Placental epithelial cell (primary cell): Measurements from ENCODE around the gene CT45A6. TPM values are rescaled to one million over a fixed set of nuclear protein-coding genes. Genes with fewer than 3 reads are reported as not detected.

Experiments
- total RNA-seq: library from RNA; depleted of rRNA; stranded (reverse); fragments of >200 nt; gene quantifications from 2 replicates; pipeline ENCODE4 v1.2.3, GENCODE V29; 2012

CT45A6 gene
- total RNA-seq, result not detected in 2 replicates

GRCh38 chrX:135802687-135803086 lies at the start of gene CT45A6:
Gene CT45A6, minus strand, starts transcription at chrX:135802787. Its CDS starts 3,794 bp downstream, at chrX:135798993.

DNA sequence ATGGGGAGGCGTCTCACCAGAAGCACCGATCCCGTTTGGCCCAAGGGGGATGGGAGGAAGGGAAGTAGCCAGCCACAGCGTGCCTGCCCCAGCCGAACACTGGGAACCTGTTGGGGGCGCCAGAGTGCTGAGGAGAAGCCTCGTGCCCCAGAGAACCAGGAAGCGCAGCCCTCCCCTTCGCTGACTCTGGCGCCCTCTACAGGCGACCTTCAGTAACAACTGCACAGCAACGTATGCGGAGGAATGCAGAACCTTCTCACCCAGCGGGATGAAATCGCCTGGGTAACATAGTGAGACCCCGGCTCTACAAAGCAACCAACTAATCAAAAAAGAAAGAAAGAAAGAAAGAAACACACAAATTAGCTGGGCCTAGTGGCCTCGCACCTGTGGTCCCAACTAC lies 34.6 kb upstream of the CT45A6 start, which contains the start of gene CT45A7:
TSS of gene CT45A7 (minus strand) at position 101 of the 400 bp plus-strand sequence. CDS start 3,747 bp downstream, outside the sequence.

GRCh38 chrX:135819912-135820311 lies 17.3 kb upstream of the CT45A6 start, which contains the start of gene CT45A2:
Gene CT45A2, minus strand, starts transcription at chrX:135820012. Its CDS starts 3,747 bp downstream, at chrX:135816265.

GRCh38 chrX:135785403-135785802 lies 17.2 kb downstream of the CT45A6 start, which contains the start of gene CT45A5:
Gene CT45A5, minus strand, starts transcription at chrX:135785503. Its CDS starts 3,774 bp downstream, at chrX:135781729.

DNA sequence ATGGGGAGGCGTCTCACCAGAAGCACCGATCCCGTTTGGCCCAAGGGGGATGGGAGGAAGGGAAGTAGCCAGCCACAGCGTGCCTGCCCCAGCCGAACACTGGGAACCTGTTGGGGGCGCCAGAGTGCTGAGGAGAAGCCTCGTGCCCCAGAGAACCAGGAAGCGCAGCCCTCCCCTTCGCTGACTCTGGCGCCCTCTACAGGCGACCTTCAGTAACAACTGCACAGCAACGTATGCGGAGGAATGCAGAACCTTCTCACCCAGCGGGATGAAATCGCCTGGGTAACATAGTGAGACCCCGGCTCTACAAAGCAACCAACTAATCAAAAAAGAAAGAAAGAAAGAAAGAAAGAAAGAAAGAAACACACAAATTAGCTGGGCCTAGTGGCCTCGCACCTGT lies 34.5 kb downstream of the CT45A6 start, which contains the start of gene CT45A3:
TSS of gene CT45A3 (minus strand) at position 101 of the 400 bp plus-strand sequence. CDS start 3,747 bp downstream, outside the sequence.

Other genes starting within 250 kb of the CT45A6 start
- not detected in 2 replicates for gene CT45A1, start 89.1 kb downstream of the CT45A6 start, total RNA-seq
- gene CT45A3, start 34.6 kb downstream of the CT45A6 start, total RNA-seq, result not detected in 2 replicates
- gene CT45A5, start 17.3 kb downstream of the CT45A6 start, total RNA-seq, result not detected in 2 replicates
- gene CT45A2, start 17.2 kb upstream of the CT45A6 start, total RNA-seq, result not detected in 2 replicates
- not detected in 2 replicates for gene CT45A7, start 34.5 kb upstream of the CT45A6 start, total RNA-seq
- gene CT45A8, start 51.8 kb upstream of the CT45A6 start, total RNA-seq, result not detected in 2 replicates
- gene CT45A9, start 69.0 kb upstream of the CT45A6 start, total RNA-seq, result not detected in 2 replicates
- gene CT45A10, start 90.7 kb upstream of the CT45A6 start, total RNA-seq, result not detected in 2 replicates
- not detected in 2 replicates for gene SAGE1, start 90.9 kb upstream of the CT45A6 start, total RNA-seq
- 14.1 and 21.1 TPM in 2 replicates for gene MMGT1, start 171.2 kb upstream of the CT45A6 start, total RNA-seq
- gene SLC9A6, start 182.6 kb upstream of the CT45A6 start, total RNA-seq, result 16.9 and 21.9 TPM in 2 replicates